ENCODE results near the gene CLEC18C.
"Not testable (repeated sequence)": the region's sequence is repeated elsewhere in the genome, so short reads cannot be mapped to it uniquely, and the experiment has no call there.

Gene CLEC18C

DNA sequence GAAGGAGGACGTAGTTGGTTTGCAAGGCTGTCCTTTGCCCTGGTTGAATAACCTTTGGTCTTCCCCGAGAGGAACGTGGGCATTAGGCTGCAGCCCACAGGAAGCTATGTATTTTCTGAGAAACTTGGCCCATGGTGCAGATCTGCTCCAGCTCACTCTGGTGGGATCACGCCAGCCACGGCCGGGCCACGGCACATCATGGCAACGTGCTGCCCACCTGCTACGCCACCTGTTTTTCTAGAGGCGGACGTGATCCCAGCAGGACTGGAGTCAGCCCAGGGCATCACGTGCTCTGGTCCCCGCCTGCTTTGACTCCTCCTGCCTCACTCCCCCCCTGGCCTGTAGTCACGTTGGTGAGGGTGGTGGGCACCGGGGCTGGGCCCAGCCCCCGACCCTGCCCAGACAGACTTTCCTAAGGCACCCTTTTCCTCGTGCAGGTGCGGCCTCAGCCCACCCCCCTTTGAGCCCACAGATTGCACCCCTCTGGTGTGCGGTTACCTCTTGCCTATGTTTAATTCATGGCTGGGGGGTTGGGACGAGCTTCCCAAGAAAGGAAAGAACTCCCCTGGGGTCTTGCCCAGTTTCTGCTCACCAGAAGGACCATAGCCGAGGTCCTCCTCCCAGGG, at the start of gene CLEC18C:
Gene CLEC18C (plus strand): TSS at position 576 of the 626 bp plus-strand sequence. CDS start 492 bp downstream, outside the sequence.
- not testable (repeated sequence) for H3K27ac ChIP-seq; H3K9me3 ChIP-seq (replicated peaks in 1 of 11); H3K36me3 ChIP-seq; H4K20me1 ChIP-seq; H3K4me2 ChIP-seq; H3K27me3 ChIP-seq; H3K9ac ChIP-seq; H3K4me3 ChIP-seq; H3K4me1 ChIP-seq

DNA sequence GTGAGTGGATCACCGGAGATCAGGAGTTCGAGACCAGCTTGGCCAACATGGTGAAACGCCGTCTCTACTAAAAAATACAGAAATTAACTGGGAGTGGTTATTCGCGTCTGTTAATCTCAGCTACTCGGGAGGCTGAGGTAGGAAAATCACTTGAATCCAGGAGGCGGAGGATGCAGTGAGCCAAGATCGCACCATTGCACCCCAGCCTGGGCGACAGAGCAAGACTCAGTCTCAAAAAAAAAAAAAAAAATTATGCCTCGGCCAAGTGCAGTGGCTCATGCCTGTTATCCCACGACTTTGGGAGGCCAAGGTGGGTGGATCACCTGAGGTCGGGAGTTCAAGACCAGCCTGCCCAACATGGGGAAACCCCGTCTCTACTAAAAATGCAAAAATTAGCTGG, 49.8 kb upstream of the CLEC18C start:
- H3K27me3 ChIP-seq; H3K4me2 ChIP-seq; H3K4me1 ChIP-seq; H3K27ac ChIP-seq; H3K9me3 ChIP-seq (replicated peaks in 1 of 11); H3K4me3 ChIP-seq; H3K9ac ChIP-seq: not testable (repeated sequence)
- Histone ChIP-seq H3K36me3 (peaks cover 75 to 90% (median 83%) of the 10 kb centered on the region in 11 experiments), H4K20me1 (peaks cover 0 to 53% (median 19%) of the 10 kb centered on the region in 11 experiments; a peak in 16 of 22 replicates)

DNA sequence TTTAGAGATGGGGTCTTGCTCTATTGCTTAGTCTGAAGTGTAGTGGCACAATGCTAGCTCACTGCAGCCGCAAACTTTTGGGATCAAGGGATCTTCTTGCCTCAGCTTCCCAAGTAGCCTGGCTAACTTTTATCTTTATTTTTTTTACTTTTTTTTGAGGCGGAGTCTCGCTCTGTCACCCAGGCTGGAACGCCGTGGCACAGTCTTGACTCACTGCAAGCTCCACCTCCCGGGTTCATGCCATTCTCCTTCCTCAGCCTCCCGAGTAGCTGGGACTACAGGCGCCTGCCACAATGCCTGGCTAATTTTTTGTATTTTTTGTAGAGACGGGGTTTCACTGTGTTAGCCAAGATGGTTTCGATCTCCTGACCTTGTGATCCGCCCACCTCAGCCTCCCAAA, 47.4 kb upstream of the CLEC18C start:
- Histone ChIP-seq H3K36me3 (peaks cover 92 to 100% (median 96%) of the 10 kb centered on the region in 11 experiments), H4K20me1 (peaks cover 0 to 35% (median 14%) of the 10 kb centered on the region in 11 experiments; a peak in 12 of 22 replicates)
- H3K27me3 ChIP-seq; H3K9ac ChIP-seq; H3K27ac ChIP-seq; H3K4me3 ChIP-seq; H3K4me1 ChIP-seq; H3K9me3 ChIP-seq (replicated peaks in 1 of 11); H3K4me2 ChIP-seq: not testable (repeated sequence)

DNA sequence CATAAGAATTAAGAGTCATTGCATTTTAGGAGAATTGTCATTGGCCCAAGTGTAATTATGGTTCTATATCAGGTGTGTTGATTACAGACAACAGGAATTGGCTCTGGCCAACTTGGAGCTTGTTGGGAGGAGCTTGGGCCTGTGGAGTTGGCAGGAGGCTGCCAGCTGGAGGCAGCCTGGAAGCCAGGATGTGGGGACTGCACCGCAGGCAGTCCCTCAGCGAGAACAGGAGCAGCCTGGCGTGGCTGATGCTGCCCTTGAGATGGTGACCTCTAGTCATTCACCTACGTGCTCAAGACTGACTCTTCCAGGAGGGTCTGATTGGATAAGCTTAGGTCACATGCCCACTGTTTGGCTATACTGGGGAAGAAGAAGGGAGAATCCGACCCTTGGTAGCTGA, 45.9 kb upstream of the CLEC18C start:
- H3K4me2 ChIP-seq; H3K4me3 ChIP-seq; H3K9me3 ChIP-seq (replicated peaks in 1 of 11); H3K9ac ChIP-seq; H3K27ac ChIP-seq; H3K27me3 ChIP-seq; H3K4me1 ChIP-seq: not testable (repeated sequence)
- H3K36me3 ChIP-seq = peaks cover 91 to 100% (median 96%) of the 10 kb centered on the region in 11 experiments
- H4K20me1 ChIP-seq = peaks cover 0 to 20% (median 9%) of the 10 kb centered on the region in 11 experiments; a peak in 11 of 22 replicates

DNA sequence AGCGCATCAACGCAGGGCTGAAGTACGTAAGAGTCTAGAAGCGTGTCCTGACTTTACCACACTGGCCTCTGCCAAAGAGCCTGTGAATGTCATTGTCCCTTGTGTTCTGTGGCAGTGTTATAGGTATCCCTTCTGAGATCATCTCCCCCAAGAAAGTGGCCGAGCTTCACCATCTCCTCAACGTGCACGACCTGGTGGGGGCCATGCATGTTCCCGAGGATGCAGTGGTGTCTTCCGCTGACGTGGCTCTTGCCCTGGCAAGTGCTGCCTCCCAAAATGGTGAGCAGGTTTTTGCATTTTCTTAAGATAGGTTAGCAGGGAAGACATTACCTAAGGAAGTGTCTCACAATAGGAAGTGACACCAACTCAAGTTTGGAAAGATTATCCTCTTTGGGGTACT, 44.7 kb upstream of the CLEC18C start:
- not testable (repeated sequence) for H3K27me3 ChIP-seq; H3K4me3 ChIP-seq; H3K4me2 ChIP-seq; H3K27ac ChIP-seq; H3K4me1 ChIP-seq; H3K9ac ChIP-seq; H3K9me3 ChIP-seq (replicated peaks in 1 of 11)
- peaks cover 0 to 14% (median 6%) of the 10 kb centered on the region in 11 experiments; a peak in 11 of 22 replicates for H4K20me1 ChIP-seq
- peaks cover 92 to 100% (median 96%) of the 10 kb centered on the region in 11 experiments for H3K36me3 ChIP-seq

DNA sequence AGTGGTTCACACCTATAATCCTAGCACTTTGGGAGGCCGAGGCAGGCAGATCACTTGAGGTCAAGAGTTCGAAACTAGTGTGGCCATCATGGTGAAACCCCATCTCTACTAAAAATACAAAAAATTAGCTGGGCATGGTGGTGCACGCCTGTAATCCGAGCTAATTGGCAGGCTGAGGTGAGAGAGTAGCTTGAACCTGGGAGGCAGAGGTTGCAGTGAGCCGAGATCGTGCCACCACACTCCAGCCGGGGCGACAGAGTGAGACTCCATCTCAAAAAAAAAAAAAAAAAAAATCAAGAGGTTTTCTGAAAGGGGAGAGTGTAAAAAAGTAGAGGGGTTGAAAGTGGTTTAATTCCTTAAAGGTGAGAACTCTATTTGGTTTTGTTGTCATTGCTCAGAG, 37.8 kb upstream of the CLEC18C start:
- H3K4me3 ChIP-seq; H3K9ac ChIP-seq; H3K4me1 ChIP-seq; H4K20me1 ChIP-seq; H3K27ac ChIP-seq; H3K4me2 ChIP-seq; H3K9me3 ChIP-seq (replicated peaks in 1 of 11); H3K27me3 ChIP-seq: not testable (repeated sequence)
- peaks cover 93 to 100% (median 97%) of the 10 kb centered on the region in 11 experiments for H3K36me3 ChIP-seq

DNA sequence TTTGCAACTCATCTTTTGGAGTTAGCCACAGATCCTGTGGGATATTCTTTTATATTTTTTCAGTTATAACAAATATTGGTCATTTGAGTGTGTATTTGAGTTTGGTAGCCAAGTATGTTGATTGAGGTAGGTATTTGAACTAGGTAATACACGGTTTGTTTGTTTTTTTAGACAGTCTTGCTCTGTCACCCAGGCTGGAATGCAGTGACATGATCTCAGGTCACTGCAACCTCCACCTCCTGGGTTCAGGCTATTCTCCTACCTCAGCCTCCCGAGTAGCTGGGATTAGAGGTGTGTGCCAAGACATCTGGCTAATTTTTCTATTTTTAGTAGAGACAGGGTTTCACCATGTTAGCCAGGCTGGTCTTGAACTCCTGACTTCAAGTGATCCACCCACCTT, 37.0 kb upstream of the CLEC18C start:
- H4K20me1 ChIP-seq; H3K9ac ChIP-seq; H3K4me2 ChIP-seq; H3K27me3 ChIP-seq; H3K9me3 ChIP-seq (replicated peaks in 1 of 11); H3K4me3 ChIP-seq; H3K4me1 ChIP-seq; H3K27ac ChIP-seq: not testable (repeated sequence)
- H3K36me3 ChIP-seq = peaks cover 95 to 100% (median 98%) of the 10 kb centered on the region in 11 experiments

DNA sequence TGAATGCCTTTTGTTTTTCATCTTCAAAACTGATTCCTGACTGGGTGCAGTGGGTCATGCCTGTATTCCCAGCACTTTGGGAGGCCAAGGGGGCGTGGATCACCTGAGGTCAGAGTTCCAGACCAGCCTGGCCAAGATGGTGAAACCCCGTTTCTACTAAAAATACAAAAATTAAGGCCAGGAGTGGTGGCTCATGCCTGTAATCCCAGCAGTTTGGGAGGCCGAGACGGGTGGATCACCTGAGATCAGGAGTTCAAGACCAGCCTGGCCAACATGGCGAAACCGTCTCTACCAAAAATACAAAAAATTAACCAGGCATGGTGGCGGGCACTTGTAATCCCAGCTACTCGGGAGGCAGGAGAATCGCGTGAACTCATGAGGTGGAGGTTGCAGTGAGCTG, 30.8 kb upstream of the CLEC18C start:
- H3K9ac ChIP-seq; H4K20me1 ChIP-seq; H3K4me2 ChIP-seq; H3K4me3 ChIP-seq; H3K9me3 ChIP-seq (replicated peaks in 1 of 11); H3K4me1 ChIP-seq; H3K27ac ChIP-seq; H3K27me3 ChIP-seq: not testable (repeated sequence)
- H3K36me3 ChIP-seq = peaks cover 73 to 84% (median 76%) of the 10 kb centered on the region in 11 experiments

DNA sequence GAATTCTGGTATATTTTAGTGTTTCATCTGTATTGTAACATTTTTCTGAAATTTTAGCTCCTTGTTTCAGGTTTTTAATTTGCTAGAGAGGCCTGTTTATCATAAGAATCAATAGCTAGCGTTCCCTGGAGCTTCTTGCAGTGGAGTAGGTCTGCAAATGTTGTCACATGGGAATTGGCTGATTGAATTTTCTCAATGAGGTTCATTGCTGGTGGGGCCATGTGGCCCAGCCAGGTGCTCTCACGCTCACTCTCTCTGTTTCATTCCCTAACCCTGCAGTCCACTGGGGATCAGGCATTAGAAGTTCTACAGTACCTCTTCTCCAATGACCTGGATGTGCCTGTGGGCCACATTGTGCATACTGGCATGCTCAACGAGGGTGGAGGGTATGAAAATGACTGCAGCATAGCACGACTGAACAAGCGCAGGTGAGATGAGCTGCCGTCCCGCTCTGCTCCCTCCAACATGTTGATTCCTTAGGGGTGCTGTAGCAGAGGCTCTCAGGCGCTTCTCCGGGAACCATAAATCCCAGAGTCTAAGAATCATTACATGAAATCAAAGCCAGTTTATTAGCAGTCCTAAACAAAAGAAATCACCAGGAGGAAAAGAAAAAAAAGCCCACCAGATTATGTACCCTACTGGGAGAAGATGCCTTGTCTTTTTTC, 30.2 kb upstream of the CLEC18C start:
- H3K27me3 ChIP-seq; H3K27ac ChIP-seq; H3K4me1 ChIP-seq; H3K4me3 ChIP-seq; H3K4me2 ChIP-seq; H3K9ac ChIP-seq; H3K9me3 ChIP-seq (replicated peaks in 1 of 11); H4K20me1 ChIP-seq: not testable (repeated sequence)
- H3K36me3 ChIP-seq = peaks cover 73 to 84% (median 77%) of the 10 kb centered on the region in 11 experiments

DNA sequence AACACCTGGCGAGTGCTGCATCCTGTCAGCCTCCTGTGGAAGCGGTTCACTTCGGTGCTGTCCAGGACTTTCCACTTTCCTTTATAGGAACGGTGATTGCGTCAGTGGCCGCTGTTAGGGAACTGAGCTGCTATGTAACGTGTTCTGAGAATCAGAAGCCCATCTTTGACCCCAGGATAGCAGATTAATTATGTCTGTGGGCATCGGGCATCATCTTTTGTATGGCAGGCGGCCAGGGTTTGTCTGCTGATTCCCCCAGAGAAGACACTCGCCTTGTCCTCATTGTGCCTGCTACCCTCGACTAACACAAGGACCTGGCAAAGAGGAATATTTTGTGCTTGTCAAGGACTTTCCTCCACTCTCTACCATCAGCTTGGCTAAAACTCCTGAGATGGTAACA, 25.7 kb upstream of the CLEC18C start:
- Histone ChIP-seq H3K36me3 (peaks cover 75 to 85% (median 79%) of the 10 kb centered on the region in 11 experiments), H4K20me1 (peaks cover 0 to 15% (median 0%) of the 10 kb centered on the region in 11 experiments; a peak in 3 of 22 replicates)
- H3K9me3 ChIP-seq (replicated peaks in 1 of 11); H3K27ac ChIP-seq; H3K9ac ChIP-seq; H3K4me1 ChIP-seq; H3K4me2 ChIP-seq; H3K4me3 ChIP-seq; H3K27me3 ChIP-seq: not testable (repeated sequence)

DNA sequence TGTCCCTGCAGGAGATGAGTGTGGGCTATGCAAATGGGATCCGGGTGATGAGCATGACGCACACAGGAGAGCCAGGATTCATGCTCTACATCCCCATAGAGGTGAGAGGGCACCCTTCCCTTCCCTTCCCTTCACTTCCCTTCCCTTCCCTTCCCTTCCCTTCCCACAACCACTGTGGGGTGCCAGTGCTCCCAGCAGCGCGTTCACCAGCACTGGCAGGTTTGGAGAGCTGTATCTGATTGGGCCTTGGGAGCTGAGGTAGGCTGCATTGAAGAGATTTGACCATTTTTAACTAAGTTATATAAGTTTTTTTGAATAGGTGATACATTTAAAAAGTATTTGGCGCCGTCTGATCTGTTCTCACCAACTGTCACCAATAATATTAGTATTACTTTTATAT, 25.1 kb upstream of the CLEC18C start:
- Histone ChIP-seq H4K20me1 (peaks cover 0 to 15% (median 0%) of the 10 kb centered on the region in 11 experiments; a peak in 3 of 22 replicates), H3K36me3 (peaks cover 75 to 85% (median 79%) of the 10 kb centered on the region in 11 experiments)
- not testable (repeated sequence) for H3K4me3 ChIP-seq; H3K27ac ChIP-seq; H3K4me1 ChIP-seq; H3K9me3 ChIP-seq (replicated peaks in 1 of 11); H3K4me2 ChIP-seq; H3K9ac ChIP-seq; H3K27me3 ChIP-seq

DNA sequence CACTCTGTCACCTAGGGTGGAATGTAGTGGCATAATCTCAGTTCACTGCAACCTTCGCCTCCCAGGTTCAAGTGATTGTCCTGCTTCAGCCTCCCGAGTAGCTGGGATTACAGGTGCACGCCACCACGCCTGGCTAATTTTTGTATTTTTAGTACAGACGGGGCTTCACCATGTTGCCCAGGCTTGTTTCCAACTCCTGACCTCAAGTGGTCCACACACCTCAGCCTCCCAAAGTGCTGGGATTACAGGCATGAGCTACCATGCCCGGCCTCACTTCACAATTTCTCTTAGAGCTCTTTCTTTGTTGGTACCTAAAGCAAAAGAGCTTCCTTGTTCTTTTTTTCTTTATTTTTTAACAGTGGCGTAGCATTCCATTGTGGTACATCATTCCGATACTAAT, 24.3 kb upstream of the CLEC18C start:
- not testable (repeated sequence) for H3K27me3 ChIP-seq; H3K4me3 ChIP-seq; H3K9me3 ChIP-seq (replicated peaks in 1 of 11); H3K27ac ChIP-seq; H3K4me1 ChIP-seq; H3K9ac ChIP-seq; H3K4me2 ChIP-seq
- H4K20me1 ChIP-seq = peaks cover 0 to 15% (median 0%) of the 10 kb centered on the region in 11 experiments; a peak in 3 of 22 replicates
- H3K36me3 ChIP-seq = peaks cover 77 to 87% (median 81%) of the 10 kb centered on the region in 11 experiments

Data from BLaER1 treated with 17β-estradiol and CSF1 and Interleukin-3, amounts not matched to agents 10 nM and 100 nM (cell line).